Measurements from ENCODE around the gene RFTN2.
"Not testable (repeated sequence)": the region's sequence is repeated elsewhere in the genome, so short reads cannot be mapped to it uniquely, and the experiment has no call there.

The RFTN2 gene

GRCh38 chr2:197675246-197675645 lies at the start of gene RFTN2:
TSS of gene RFTN2 (minus strand) at chr2:197675587. CDS start at chr2:197675458, 129 bp downstream.
- Histone ChIP-seq H3K27ac (ENCODE audit: low read length) (no peak within 1 kb of the TSS), H3K9me3 (ENCODE audit: control insufficient read depth, insufficient read depth, low read length) (no peaks in the 10 kb centered on the region), H3K4me3 (ENCODE audit: low read length) (no peak within 1 kb of the TSS), H3K27me3 (ENCODE audit: control insufficient read depth, insufficient read depth, low read length) (no peaks in the 10 kb centered on the region), H3K36me3 (ENCODE audit: control insufficient read depth, insufficient read depth, low read length) (no peaks in the 10 kb centered on the region), H3K4me1 (ENCODE audit: control insufficient read depth, insufficient read depth, low read length) (peaks cover 3% of the 10 kb centered on the region; the same call in 1 of the 2 replicates)
- no CpG with 5 or more reads among the region's 3 CpGs for WGBS (ENCODE audit: insufficient coverage, insufficient read length)
- no peak for DNase-seq (ENCODE audit: low read depth, low spot score)

GRCh38 chr2:197717863-197718262 lies 42.5 kb upstream of the RFTN2 start:
- no CpG with 5 or more reads among the region's 2 CpGs for whole genome bisulfite sequencing (ENCODE audit: insufficient coverage, insufficient read length)
- no peak overlapping the region for H3K4me3 ChIP-seq (ENCODE audit: low read length)
- DNase-seq (ENCODE audit: low read depth, low spot score), result no peak
- H3K4me1 ChIP-seq (ENCODE audit: control insufficient read depth, insufficient read depth, low read length), result no peaks in the 10 kb centered on the region
- no peak overlapping the region for H3K27ac ChIP-seq (ENCODE audit: low read length)
- H3K9me3 ChIP-seq (ENCODE audit: control insufficient read depth, insufficient read depth, low read length), result no peaks in the 10 kb centered on the region
- H3K36me3 ChIP-seq (ENCODE audit: control insufficient read depth, insufficient read depth, low read length), result no peaks in the 10 kb centered on the region
- H3K27me3 ChIP-seq (ENCODE audit: control insufficient read depth, insufficient read depth, low read length), result no peaks in the 10 kb centered on the region

GRCh38 chr2:197713271-197713670 lies 37.9 kb upstream of the RFTN2 start:
- DNase-seq (ENCODE audit: low read depth, low spot score), result no peak
- Histone ChIP-seq H3K27me3 (ENCODE audit: control insufficient read depth, insufficient read depth, low read length) (no peaks in the 10 kb centered on the region), H3K4me1 (ENCODE audit: control insufficient read depth, insufficient read depth, low read length) (no peaks in the 10 kb centered on the region), H3K9me3 (ENCODE audit: control insufficient read depth, insufficient read depth, low read length) (no peaks in the 10 kb centered on the region), H3K4me3 (ENCODE audit: low read length) (no peak overlapping the region), H3K36me3 (ENCODE audit: control insufficient read depth, insufficient read depth, low read length) (peaks cover 2% of the 10 kb centered on the region; the same call in 1 of the 2 replicates), H3K27ac (ENCODE audit: low read length) (no peak overlapping the region)
- no CpG with 5 or more reads among the region's 3 CpGs for WGBS (ENCODE audit: insufficient coverage, insufficient read length)

DNA sequence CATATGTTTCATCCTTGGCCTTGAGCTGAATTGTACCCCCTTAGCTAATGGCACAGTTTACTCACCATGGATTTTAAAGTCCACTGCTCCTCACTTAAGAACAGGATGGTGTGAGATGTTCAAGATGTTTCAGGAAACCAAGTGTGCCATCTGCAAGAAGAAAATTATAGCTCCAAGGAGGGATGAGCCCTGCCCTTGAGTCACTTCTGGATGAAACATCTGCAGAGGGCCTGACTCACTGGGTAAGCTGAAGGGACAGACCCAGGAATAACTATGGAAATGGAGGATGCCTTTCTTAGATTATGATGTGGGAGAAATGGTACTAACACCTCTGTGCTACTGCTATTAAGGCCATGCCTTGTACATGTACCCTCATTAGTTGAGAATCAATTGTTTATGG lies 36.2 kb upstream of the RFTN2 start:
- H3K9me3 ChIP-seq (ENCODE audit: control insufficient read depth, insufficient read depth, low read length), result no peaks in the 10 kb centered on the region
- no peak overlapping the region for H3K4me3 ChIP-seq (ENCODE audit: low read length)
- no peaks in the 10 kb centered on the region for H3K4me1 ChIP-seq (ENCODE audit: control insufficient read depth, insufficient read depth, low read length)
- no peak overlapping the region for H3K27ac ChIP-seq (ENCODE audit: low read length)
- peaks cover 2% of the 10 kb centered on the region; the same call in 1 of the 2 replicates for H3K36me3 ChIP-seq (ENCODE audit: control insufficient read depth, insufficient read depth, low read length)
- no peak for DNase-seq (ENCODE audit: low read depth, low spot score)
- H3K27me3 ChIP-seq (ENCODE audit: control insufficient read depth, insufficient read depth, low read length), result no peaks in the 10 kb centered on the region

DNA sequence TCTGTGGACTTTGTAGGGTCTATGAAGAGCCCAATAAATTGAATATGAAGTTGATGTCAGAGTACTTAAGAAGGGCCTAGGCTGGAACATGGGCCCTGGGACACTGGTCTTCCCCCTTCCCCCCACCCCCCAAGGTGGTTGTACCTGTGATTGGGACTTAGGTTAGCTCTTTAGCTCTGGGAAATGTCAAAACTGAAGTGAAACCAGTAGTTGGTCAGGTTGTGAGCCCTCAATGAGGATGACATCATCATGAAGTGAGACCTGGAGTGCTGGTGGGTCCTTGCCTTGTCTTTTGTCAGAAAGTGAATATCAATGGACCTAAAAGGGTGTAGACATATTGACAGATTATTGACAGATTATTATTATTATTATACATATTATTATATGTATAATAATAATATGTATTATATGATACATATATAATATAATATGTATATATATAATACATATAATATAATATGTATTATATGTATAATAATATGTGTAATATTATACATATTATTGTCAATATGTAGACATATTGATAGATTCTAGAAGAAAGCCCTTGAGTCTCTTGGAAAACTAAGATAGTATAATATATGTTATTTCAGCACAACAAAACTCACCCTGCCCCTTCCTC lies 35.1 kb upstream of the RFTN2 start:
- no peak for DNase-seq (ENCODE audit: low read depth, low spot score)
- no peaks in the 10 kb centered on the region for H3K4me1 ChIP-seq (ENCODE audit: control insufficient read depth, insufficient read depth, low read length)
- H3K9me3 ChIP-seq (ENCODE audit: control insufficient read depth, insufficient read depth, low read length), result no peaks in the 10 kb centered on the region
- no peak overlapping the region for H3K4me3 ChIP-seq (ENCODE audit: low read length)
- peaks cover 2% of the 10 kb centered on the region; the same call in 1 of the 2 replicates for H3K36me3 ChIP-seq (ENCODE audit: control insufficient read depth, insufficient read depth, low read length)
- H3K27ac ChIP-seq (ENCODE audit: low read length), result no peak overlapping the region
- no peaks in the 10 kb centered on the region for H3K27me3 ChIP-seq (ENCODE audit: control insufficient read depth, insufficient read depth, low read length)

DNA sequence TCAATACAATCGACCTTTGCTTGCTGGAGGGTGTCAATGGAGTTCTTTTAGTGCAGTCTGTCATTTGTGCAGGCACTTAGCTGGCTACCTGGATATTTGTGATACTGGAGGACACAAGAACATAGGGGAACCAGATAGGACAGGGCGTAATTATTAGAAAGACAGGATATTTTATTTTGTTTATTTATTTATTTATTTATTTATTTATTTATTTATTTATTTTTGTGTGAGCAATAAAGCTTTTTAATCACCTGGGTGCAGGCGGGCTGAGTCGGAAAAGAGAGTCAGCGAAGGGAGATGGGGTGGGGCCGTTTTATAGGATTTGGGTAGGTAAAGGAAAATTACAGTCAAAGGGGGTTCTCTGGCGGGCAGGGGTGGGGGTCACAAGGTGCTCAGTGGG lies 33.8 kb upstream of the RFTN2 start:
- DNase-seq (ENCODE audit: low read depth, low spot score); H3K27ac ChIP-seq (ENCODE audit: low read length); H3K4me1 ChIP-seq (ENCODE audit: control insufficient read depth, insufficient read depth, low read length); H3K9me3 ChIP-seq (ENCODE audit: control insufficient read depth, insufficient read depth, low read length); H3K27me3 ChIP-seq (ENCODE audit: control insufficient read depth, insufficient read depth, low read length); H3K36me3 ChIP-seq (ENCODE audit: control insufficient read depth, insufficient read depth, low read length); H3K4me3 ChIP-seq (ENCODE audit: low read length): not testable (repeated sequence)
- no CpG with 5 or more reads among the region's 7 CpGs for WGBS (ENCODE audit: insufficient coverage, insufficient read length)

- no CpG with 5 or more reads among the region's 2 CpGs for WGBS (ENCODE audit: insufficient coverage, insufficient read length)
- Histone ChIP-seq H3K4me1 (ENCODE audit: control insufficient read depth, insufficient read depth, low read length) (no peaks in the 10 kb centered on the region), H3K9me3 (ENCODE audit: control insufficient read depth, insufficient read depth, low read length) (no peaks in the 10 kb centered on the region), H3K27ac (ENCODE audit: low read length) (no peak overlapping the region), H3K36me3 (ENCODE audit: control insufficient read depth, insufficient read depth, low read length) (peaks cover 2% of the 10 kb centered on the region; the same call in 1 of the 2 replicates), H3K27me3 (ENCODE audit: control insufficient read depth, insufficient read depth, low read length) (no peaks in the 10 kb centered on the region), H3K4me3 (ENCODE audit: low read length) (no peak overlapping the region)
- no peak for DNase-seq (ENCODE audit: low read depth, low spot score)
Observed at GRCh38 chr2:197708331-197708730, 32.9 kb upstream of the RFTN2 start.

- no CpG with 5 or more reads among the region's 4 CpGs for WGBS (ENCODE audit: insufficient coverage, insufficient read length)
- Histone ChIP-seq H3K27ac (ENCODE audit: low read length) (no peak overlapping the region), H3K9me3 (ENCODE audit: control insufficient read depth, insufficient read depth, low read length) (no peaks in the 10 kb centered on the region), H3K4me1 (ENCODE audit: control insufficient read depth, insufficient read depth, low read length) (no peaks in the 10 kb centered on the region), H3K36me3 (ENCODE audit: control insufficient read depth, insufficient read depth, low read length) (peaks cover 2% of the 10 kb centered on the region; the same call in 1 of the 2 replicates), H3K4me3 (ENCODE audit: low read length) (peak overlapping the region; percentile 3; the same call in 1 of the 2 replicates), H3K27me3 (ENCODE audit: control insufficient read depth, insufficient read depth, low read length) (no peaks in the 10 kb centered on the region)
- no peak for DNase-seq (ENCODE audit: low read depth, low spot score)
Observed at GRCh38 chr2:197707316-197708213, 32.2 kb upstream of the RFTN2 start.

- Histone ChIP-seq H3K9me3 (ENCODE audit: control insufficient read depth, insufficient read depth, low read length) (no peaks in the 10 kb centered on the region), H3K27ac (ENCODE audit: low read length) (no peak overlapping the region), H3K27me3 (ENCODE audit: control insufficient read depth, insufficient read depth, low read length) (no peaks in the 10 kb centered on the region), H3K4me3 (ENCODE audit: low read length) (peak overlapping the region; percentile 61; the same call in 1 of the 2 replicates), H3K36me3 (ENCODE audit: control insufficient read depth, insufficient read depth, low read length) (peaks cover 2% of the 10 kb centered on the region; the same call in 1 of the 2 replicates), H3K4me1 (ENCODE audit: control insufficient read depth, insufficient read depth, low read length) (no peaks in the 10 kb centered on the region)
- no CpG with 5 or more reads among the region's 5 CpGs for WGBS (ENCODE audit: insufficient coverage, insufficient read length)
- no peak for DNase-seq (ENCODE audit: low read depth, low spot score)
Observed at GRCh38 chr2:197706839-197707207, 31.4 kb upstream of the RFTN2 start.

GRCh38 chr2:197705912-197706838 lies 30.8 kb upstream of the RFTN2 start:
- Histone ChIP-seq H3K4me1 (ENCODE audit: control insufficient read depth, insufficient read depth, low read length) (no peaks in the 10 kb centered on the region), H3K27me3 (ENCODE audit: control insufficient read depth, insufficient read depth, low read length) (no peaks in the 10 kb centered on the region), H3K27ac (ENCODE audit: low read length) (no peak overlapping the region), H3K4me3 (ENCODE audit: low read length) (peak overlapping the region; percentile 61), H3K9me3 (ENCODE audit: control insufficient read depth, insufficient read depth, low read length) (no peaks in the 10 kb centered on the region), H3K36me3 (ENCODE audit: control insufficient read depth, insufficient read depth, low read length) (no peaks in the 10 kb centered on the region; the same call in 1 of the 2 replicates)
- no peak for DNase-seq (ENCODE audit: low read depth, low spot score)
- no CpG with 5 or more reads among the region's 38 CpGs for WGBS (ENCODE audit: insufficient coverage, insufficient read length)

Data from iPS DF 6.9 (cell line).